ENCODE data around the gene DEFB128. TPM values are rescaled to one million over a fixed set of nuclear protein-coding genes. Genes with fewer than 3 reads are reported as not detected.
A peak's percentile ranks its signal among the peaks of the same experiment; 100 is the strongest.

DEFB128 gene
- total and polyA plus RNA-seq, 12 donors: not detected

- intact Hi-C loops (cut with DNase I): no loop called here
- 58 to 59% methylated on average over 2 of the region's 2 CpGs for WGBS, 2 donors
- DNase-seq: no peak
Measured at GRCh38 chr20:187733-188132, 1.8 kb downstream of the DEFB128 start.

DNA sequence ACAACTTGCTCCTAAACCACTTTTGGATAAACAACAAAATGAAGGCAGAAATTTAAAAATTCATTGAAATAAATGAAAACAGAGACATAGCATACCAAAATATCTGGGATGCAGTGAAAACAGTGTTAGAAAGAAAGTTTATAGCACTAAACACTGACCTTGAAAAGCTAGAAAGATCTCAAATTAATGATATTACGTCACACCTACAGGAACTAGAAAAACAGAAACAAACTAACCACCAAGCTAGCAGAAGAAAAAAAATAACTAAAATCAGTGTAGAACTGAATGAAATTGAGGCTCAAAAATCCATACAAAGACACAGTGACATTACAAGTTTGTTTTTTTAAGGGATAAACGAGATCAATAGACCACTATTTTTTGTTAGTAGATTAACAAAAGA lies 5.2 kb downstream of the DEFB128 start:
- TF ChIP-seq, protein P1, sequence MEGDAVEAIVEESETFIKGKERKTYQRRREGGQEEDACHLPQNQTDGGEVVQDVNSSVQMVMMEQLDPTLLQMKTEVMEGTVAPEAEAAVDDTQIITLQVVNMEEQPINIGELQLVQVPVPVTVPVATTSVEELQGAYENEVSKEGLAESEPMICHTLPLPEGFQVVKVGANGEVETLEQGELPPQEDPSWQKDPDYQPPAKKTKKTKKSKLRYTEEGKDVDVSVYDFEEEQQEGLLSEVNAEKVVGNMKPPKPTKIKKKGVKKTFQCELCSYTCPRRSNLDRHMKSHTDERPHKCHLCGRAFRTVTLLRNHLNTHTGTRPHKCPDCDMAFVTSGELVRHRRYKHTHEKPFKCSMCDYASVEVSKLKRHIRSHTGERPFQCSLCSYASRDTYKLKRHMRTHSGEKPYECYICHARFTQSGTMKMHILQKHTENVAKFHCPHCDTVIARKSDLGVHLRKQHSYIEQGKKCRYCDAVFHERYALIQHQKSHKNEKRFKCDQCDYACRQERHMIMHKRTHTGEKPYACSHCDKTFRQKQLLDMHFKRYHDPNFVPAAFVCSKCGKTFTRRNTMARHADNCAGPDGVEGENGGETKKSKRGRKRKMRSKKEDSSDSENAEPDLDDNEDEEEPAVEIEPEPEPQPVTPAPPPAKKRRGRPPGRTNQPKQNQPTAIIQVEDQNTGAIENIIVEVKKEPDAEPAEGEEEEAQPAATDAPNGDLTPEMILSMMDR (IDR thresholded peaks at IDR 0.05): no peak
- H3K9me3 ChIP-seq: peaks cover 0 to 25% (median 5%) of the 10 kb centered on the region in 11 donors
- ATAC-seq: no peak

More at GRCh38 chr20:187733-188132, 1.8 kb downstream of the DEFB128 start:
- no peaks in the 10 kb centered on the region for H3K4me1 ChIP-seq
- H3K9me3 ChIP-seq: peaks cover 0 to 26% (median 5%) of the 10 kb centered on the region in 11 donors
- H3K36me3 ChIP-seq: no peaks in the 10 kb centered on the region
- ATAC-seq: no peak
- no peak overlapping the region for H3K4me3 ChIP-seq
- H3K27ac ChIP-seq: no peak overlapping the region
- TF ChIP-seq, protein P1 (IDR thresholded peaks at IDR 0.05): no peak
- peaks cover 0 to 19% (median 3%) of the 10 kb centered on the region in 7 donors for H3K27me3 ChIP-seq

DNA sequence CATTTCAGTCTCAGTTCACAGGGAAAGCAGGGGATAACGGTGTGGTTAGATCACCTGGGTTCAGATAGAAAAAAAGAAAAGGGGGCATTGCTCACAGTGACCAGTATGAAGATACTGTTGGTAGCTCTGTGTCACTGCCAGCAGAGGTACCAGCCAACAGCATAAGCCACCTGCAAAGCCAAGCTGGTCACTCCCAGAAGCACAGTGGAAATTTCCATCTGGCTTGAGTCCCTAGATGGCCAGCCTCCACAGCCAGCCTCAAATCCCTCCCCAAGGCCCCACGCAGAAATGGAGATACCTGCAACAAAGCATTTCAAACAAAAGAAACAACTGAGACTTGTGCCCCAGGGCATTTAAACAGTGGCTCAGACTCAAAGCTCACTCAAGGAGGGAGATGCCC lies 20.6 kb downstream of the DEFB128 start:
- Histone ChIP-seq H3K27me3 (peaks cover 0 to 3% (median 0%) of the 10 kb centered on the region in 7 donors), H3K36me3 (no peaks in the 10 kb centered on the region), H3K4me3 (no peak overlapping the region), H3K4me1 (no peaks in the 10 kb centered on the region), H3K27ac (no peak overlapping the region), H3K9me3 (no peaks in the 10 kb centered on the region)
- intact Hi-C loops (cut with DNase I): no loop called here
- no peak for DNase-seq
- ATAC-seq: no peak
- TF ChIP-seq, protein P1 (IDR thresholded peaks at IDR 0.05): no peak
- WGBS, 2 donors: 77 to 84% methylated on average over 2 of the region's 2 CpGs

More for the DNA sequence above, 5.2 kb downstream of the DEFB128 start:
- H3K4me1 ChIP-seq: no peaks in the 10 kb centered on the region
- DNase-seq: no peak
- WGBS, 2 donors: 57 to 61% methylated on average over 2 of the region's 2 CpGs
- H3K27ac ChIP-seq: no peak overlapping the region
- peaks cover 0 to 35% (median 9%) of the 10 kb centered on the region in 7 donors for H3K27me3 ChIP-seq
- no peaks in the 10 kb centered on the region for H3K36me3 ChIP-seq
- H3K4me3 ChIP-seq: no peak overlapping the region
- intact Hi-C loops (cut with DNase I): no loop called here

- intact Hi-C loops (cut with DNase I): no loop called here
- Histone ChIP-seq H3K27ac (no peak overlapping the region), H3K4me3 (no peak overlapping the region), H3K27me3 (peaks cover 0 to 4% (median 0%) of the 10 kb centered on the region in 7 donors), H3K9me3 (no peaks in the 10 kb centered on the region), H3K4me1 (no peaks in the 10 kb centered on the region), H3K36me3 (no peaks in the 10 kb centered on the region)
- ATAC-seq (peak in 1 of 8 donors; percentile 33), DNase-seq (no peak)
- WGBS, 2 donors: 36 to 47% methylated on average over 3 of the region's 3 CpGs
- TF ChIP-seq, protein P1 (IDR thresholded peaks at IDR 0.05): no peak
Measured at GRCh38 chr20:164618-165017, 24.9 kb downstream of the DEFB128 start.

Data from heart right ventricle (tissue), 16 donors.